Liver (tissue), 3 donors: ENCODE results near the gene CEP126.

ENCODE experiments used
- GABPA ChIP-seq, 2 donors: IDR thresholded peaks in 1 of 2; conservative IDR thresholded peaks in 1 of 2; 2 replicates each; pipeline ENCODE4 v1.6.1; 2016; ENCODE audit warnings: antibody characterized with exemption in 2 of 2, mild to moderate bottlenecking in 1 of 2, moderate library complexity in 1 of 2
- TF ChIP-seq, protein P1 (sequence below): IDR thresholded peaks from 2 replicates; pipeline ENCODE4 v1.6.1; 2016; ENCODE audit warnings: antibody characterized with exemption
- TF ChIP-seq, protein P2 (sequence below): fragments of 150-350 bp; IDR thresholded peaks from 2 replicates; pipeline ENCODE4 v1.5.1; 2017; ENCODE audit warnings: improper control_type of control experiment, low read depth, low read length; ENCODE audit not compliant: missing input control
- TF ChIP-seq, protein P3 (sequence below): IDR thresholded peaks from 2 replicates; pipeline ENCODE4 v1.6.1; 2016; ENCODE audit warnings: antibody characterized with exemption, mild to moderate bottlenecking
- TF ChIP-seq, protein P4 (sequence below): IDR thresholded peaks from 2 replicates; pipeline ENCODE4 v1.6.1; 2016; ENCODE audit warnings: antibody characterized with exemption
- donor health status: healthy.
- donor health status: healthy.

DNA sequence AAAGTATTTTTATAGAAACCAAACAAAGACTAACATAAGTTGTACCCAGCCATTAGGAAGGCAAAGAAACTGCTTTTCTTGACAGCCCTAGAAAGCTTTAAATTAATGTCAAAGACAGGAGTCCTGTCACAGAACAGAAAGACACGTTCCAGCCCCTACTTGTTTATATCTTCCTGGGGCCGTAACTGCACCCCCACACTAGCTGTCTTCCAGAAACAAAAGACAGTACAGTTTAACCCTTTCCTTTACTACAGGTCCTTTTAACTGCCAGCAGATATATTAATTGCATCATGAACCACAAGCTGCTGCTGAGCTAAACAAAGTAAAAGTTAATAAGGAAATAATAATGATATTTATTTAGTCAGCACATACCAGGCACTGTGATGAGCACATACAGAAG, 112.1 kb downstream of the CEP126 start:
- TF ChIP-seq, protein P1, sequence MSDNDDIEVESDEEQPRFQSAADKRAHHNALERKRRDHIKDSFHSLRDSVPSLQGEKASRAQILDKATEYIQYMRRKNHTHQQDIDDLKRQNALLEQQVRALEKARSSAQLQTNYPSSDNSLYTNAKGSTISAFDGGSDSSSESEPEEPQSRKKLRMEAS = no peak
- TF ChIP-seq, protein P2, sequence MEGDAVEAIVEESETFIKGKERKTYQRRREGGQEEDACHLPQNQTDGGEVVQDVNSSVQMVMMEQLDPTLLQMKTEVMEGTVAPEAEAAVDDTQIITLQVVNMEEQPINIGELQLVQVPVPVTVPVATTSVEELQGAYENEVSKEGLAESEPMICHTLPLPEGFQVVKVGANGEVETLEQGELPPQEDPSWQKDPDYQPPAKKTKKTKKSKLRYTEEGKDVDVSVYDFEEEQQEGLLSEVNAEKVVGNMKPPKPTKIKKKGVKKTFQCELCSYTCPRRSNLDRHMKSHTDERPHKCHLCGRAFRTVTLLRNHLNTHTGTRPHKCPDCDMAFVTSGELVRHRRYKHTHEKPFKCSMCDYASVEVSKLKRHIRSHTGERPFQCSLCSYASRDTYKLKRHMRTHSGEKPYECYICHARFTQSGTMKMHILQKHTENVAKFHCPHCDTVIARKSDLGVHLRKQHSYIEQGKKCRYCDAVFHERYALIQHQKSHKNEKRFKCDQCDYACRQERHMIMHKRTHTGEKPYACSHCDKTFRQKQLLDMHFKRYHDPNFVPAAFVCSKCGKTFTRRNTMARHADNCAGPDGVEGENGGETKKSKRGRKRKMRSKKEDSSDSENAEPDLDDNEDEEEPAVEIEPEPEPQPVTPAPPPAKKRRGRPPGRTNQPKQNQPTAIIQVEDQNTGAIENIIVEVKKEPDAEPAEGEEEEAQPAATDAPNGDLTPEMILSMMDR = no peak
- TF ChIP-seq, protein P3, sequence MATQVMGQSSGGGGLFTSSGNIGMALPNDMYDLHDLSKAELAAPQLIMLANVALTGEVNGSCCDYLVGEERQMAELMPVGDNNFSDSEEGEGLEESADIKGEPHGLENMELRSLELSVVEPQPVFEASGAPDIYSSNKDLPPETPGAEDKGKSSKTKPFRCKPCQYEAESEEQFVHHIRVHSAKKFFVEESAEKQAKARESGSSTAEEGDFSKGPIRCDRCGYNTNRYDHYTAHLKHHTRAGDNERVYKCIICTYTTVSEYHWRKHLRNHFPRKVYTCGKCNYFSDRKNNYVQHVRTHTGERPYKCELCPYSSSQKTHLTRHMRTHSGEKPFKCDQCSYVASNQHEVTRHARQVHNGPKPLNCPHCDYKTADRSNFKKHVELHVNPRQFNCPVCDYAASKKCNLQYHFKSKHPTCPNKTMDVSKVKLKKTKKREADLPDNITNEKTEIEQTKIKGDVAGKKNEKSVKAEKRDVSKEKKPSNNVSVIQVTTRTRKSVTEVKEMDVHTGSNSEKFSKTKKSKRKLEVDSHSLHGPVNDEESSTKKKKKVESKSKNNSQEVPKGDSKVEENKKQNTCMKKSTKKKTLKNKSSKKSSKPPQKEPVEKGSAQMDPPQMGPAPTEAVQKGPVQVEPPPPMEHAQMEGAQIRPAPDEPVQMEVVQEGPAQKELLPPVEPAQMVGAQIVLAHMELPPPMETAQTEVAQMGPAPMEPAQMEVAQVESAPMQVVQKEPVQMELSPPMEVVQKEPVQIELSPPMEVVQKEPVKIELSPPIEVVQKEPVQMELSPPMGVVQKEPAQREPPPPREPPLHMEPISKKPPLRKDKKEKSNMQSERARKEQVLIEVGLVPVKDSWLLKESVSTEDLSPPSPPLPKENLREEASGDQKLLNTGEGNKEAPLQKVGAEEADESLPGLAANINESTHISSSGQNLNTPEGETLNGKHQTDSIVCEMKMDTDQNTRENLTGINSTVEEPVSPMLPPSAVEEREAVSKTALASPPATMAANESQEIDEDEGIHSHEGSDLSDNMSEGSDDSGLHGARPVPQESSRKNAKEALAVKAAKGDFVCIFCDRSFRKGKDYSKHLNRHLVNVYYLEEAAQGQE = no peak
- no peak for TF ChIP-seq GABPA (IDR thresholded peaks at IDR 0.05 in 1 of 2, conservative IDR thresholded peaks at IDR 0.05 in 1 of 2)
- TF ChIP-seq, protein P4, sequence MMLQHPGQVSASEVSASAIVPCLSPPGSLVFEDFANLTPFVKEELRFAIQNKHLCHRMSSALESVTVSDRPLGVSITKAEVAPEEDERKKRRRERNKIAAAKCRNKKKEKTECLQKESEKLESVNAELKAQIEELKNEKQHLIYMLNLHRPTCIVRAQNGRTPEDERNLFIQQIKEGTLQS = no peak
